ENCODE results near the gene GPRC5B.

GPRC5B gene

GRCh38 chr16:19843371-19843770, 41.3 kb downstream of the GPRC5B start:
- DNase-seq (ENCODE audit: low read depth) = no peak

GRCh38 chr16:19842426-19843157, 42.1 kb downstream of the GPRC5B start:
- DNase-seq (ENCODE audit: low read depth) = no peak

GRCh38 chr16:19841184-19841583, 43.5 kb downstream of the GPRC5B start:
- no peak for DNase-seq (ENCODE audit: low read depth)

GRCh38 chr16:19840524-19841110, 44.0 kb downstream of the GPRC5B start:
- DNase-seq (ENCODE audit: low read depth) = no peak

GRCh38 chr16:19837984-19838707, 46.5 kb downstream of the GPRC5B start:
- no peak for DNase-seq (ENCODE audit: low read depth)

- no peak for DNase-seq (ENCODE audit: low read depth)
These were observed 47.2 kb downstream of the GPRC5B start for GRCh38 chr16:19837331-19837980.

- DNase-seq (ENCODE audit: low read depth) = no peak
These were observed 48.7 kb downstream of the GPRC5B start for GRCh38 chr16:19835968-19836421.

- DNase-seq (ENCODE audit: low read depth) = no peak
These were observed 49.5 kb downstream of the GPRC5B start for GRCh38 chr16:19835196-19835595.

- DNase-seq (ENCODE audit: low read depth) = no peak
These were observed 51.1 kb downstream of the GPRC5B start for GRCh38 chr16:19833581-19833980.

- no peak for DNase-seq (ENCODE audit: low read depth)
These were observed 51.5 kb downstream of the GPRC5B start for GRCh38 chr16:19833176-19833575.

- DNase-seq (ENCODE audit: low read depth) = no peak
These were observed 53.0 kb downstream of the GPRC5B start for GRCh38 chr16:19831678-19832077.

GRCh38 chr16:19830902-19831560, 53.6 kb downstream of the GPRC5B start:
- no peak for DNase-seq (ENCODE audit: low read depth)

- no peak for DNase-seq (ENCODE audit: low read depth)
These were observed 54.6 kb downstream of the GPRC5B start for GRCh38 chr16:19829844-19830692.

GRCh38 chr16:19824216-19824615, 60.4 kb downstream of the GPRC5B start:
- no peak for DNase-seq (ENCODE audit: low read depth)

GRCh38 chr16:19823322-19823721, 61.3 kb downstream of the GPRC5B start:
- DNase-seq (ENCODE audit: low read depth) = no peak

GRCh38 chr16:19822533-19822932, 62.1 kb downstream of the GPRC5B start:
- DNase-seq (ENCODE audit: low read depth) = no peak

GRCh38 chr16:19817875-19818274, 66.8 kb downstream of the GPRC5B start:
- no peak for DNase-seq (ENCODE audit: low read depth)

- no peak for DNase-seq (ENCODE audit: low read depth)
These were observed 67.5 kb downstream of the GPRC5B start for GRCh38 chr16:19817122-19817521.

- no peak for DNase-seq (ENCODE audit: low read depth)
These were observed 69.2 kb downstream of the GPRC5B start for GRCh38 chr16:19815418-19815817.

GRCh38 chr16:19812986-19813385, 71.7 kb downstream of the GPRC5B start:
- DNase-seq (ENCODE audit: low read depth) = no peak
